Measurements from ENCODE around the gene HOPX. TPM values are rescaled to one million over a fixed set of nuclear protein-coding genes. Genes with fewer than 3 reads are reported as not detected.
A peak's percentile ranks its signal among the peaks of the same experiment; 100 is the strongest.
"Not testable (repeated sequence)": the region's sequence is repeated elsewhere in the genome, so short reads cannot be mapped to it uniquely, and the experiment has no call there.

The HOPX gene, protein sequence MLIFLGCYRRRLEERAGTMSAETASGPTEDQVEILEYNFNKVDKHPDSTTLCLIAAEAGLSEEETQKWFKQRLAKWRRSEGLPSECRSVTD
- total RNA-seq = 59.3 TPM
- long read RNA-seq, transcript HOPX-202 (3 exons, 1,611 nt) = major isoform, 15 of 23 reads
- long read RNA-seq, partial matches to known transcripts = 0 of 23 reads
- long read RNA-seq, other reads (novel, unspliced or antisense) = 3 of 23 reads

DNA sequence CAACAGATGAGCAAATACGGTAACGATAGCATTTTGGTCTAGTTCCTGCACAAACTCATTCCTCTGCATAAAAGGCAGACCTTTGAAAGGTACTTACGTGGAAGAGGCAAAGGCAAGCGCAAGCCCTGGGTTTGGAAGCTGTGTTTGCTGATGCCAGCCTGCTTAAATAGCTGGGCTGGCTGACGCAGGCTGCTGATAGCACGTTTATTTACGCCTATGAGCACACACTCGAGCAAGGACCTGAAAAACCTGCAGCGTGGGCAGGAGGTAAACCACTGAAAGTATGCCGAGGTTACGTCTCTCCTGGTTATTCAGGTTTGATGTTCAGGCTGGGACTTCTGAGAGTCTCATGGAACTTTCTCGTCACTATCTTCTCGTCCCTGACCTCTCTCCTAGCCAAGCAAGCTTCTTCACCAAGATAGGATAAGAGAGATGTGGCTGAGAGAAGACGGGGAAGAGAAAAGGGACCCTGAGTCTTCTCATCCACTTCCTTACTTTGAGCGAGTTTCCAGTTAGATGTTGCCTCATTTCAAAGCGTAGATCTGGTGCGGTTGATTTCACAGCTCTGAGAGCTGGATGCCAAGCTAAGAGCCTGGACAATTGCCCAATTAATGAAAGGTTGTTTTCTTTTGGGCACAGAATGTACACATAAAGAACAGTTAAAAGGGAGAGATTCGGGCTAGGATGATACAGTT lies at the start of gene HOPX:
HOPX (minus strand) TSS at position 139 of the 695 bp plus-strand sequence. CDS start 23,480 bp downstream, outside the sequence.
- intact Hi-C loops (cut with DNase I) = no loop called here

DNA sequence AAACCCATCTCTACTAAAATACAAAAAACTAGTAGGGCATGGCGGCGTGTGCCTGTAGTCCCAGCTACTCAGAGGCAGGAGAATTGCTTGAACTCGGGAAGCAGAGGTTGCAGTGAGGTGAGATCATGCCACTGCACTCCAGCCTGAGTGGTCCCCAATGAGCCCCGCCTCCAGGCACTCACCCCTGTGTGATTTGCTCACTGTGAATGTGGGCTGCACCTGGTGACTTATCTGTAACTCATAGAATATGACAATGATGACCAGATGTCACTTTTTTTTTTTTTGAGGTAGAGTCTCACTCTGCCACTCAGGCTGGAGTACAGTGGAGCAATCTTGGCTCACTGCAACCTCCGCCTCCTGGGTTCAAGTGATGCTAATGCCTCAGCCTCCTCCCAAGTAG lies 49.0 kb upstream of the HOPX start:
- DNase-seq (ENCODE audit: missing footprints) = no peak
- intact Hi-C loops (cut with DNase I) = no loop called here
- no peak for ATAC-seq

More for the DNA sequence above, at the start of gene HOPX:
- ATAC-seq (peak; percentile 80), DNase-seq (ENCODE audit: missing footprints) (no peak)

- ATAC-seq (peak; percentile 86), DNase-seq (ENCODE audit: missing footprints) (no peak)
- intact Hi-C loops (cut with DNase I) = loop anchor here (5.0 kb wide), 1 partner anchor 76 kb away; no protein-coding TSS in a partner anchor
Observed at GRCh38 chr4:56728512-56728911, 47.4 kb upstream of the HOPX start.

GRCh38 chr4:56727150-56727549 lies 46.1 kb upstream of the HOPX start:
- intact Hi-C loops (cut with DNase I) = loop anchor here (5.0 kb wide), 1 partner anchor 75 kb away; no protein-coding TSS in a partner anchor
- ATAC-seq (no peak), DNase-seq (ENCODE audit: missing footprints) (no peak)

DNA sequence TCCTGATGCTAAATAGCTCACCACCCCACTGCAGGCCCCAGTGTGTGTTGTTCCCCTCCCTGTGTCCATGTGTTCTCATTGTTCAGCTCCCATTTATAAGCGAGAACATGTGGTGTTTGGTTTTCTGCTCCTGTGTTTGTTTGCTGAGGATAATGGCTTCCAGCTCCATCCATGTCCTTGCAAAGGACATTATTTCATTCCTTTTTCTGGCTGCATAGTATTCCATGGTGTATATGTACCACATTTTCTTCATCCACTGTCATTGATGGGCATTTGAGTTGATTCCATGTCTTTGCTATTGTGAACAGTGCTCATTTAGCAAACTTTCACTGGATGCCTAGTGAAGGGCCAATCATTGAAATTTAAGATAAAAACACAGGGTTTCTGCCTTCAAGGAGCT lies 45.5 kb upstream of the HOPX start:
- ATAC-seq; DNase-seq (ENCODE audit: missing footprints): not testable (repeated sequence)
- intact Hi-C loops (cut with DNase I) = loop anchor here (5.0 kb wide), 1 partner anchor 74 kb away; no protein-coding TSS in a partner anchor

GRCh38 chr4:56723659-56724230 lies 42.6 kb upstream of the HOPX start:
- DNase-seq (ENCODE audit: missing footprints) (no peak), ATAC-seq (no peak)
- intact Hi-C loops (cut with DNase I) = no loop called here

GRCh38 chr4:56723201-56723605 lies 42.1 kb upstream of the HOPX start:
- intact Hi-C loops (cut with DNase I) = no loop called here
- no peak for DNase-seq (ENCODE audit: missing footprints)
- no peak for ATAC-seq

GRCh38 chr4:56708146-56708545 lies 27.1 kb upstream of the HOPX start:
- intact Hi-C loops (cut with DNase I) = no loop called here
- DNase-seq (ENCODE audit: missing footprints) (no peak), ATAC-seq (no peak)

- intact Hi-C loops (cut with DNase I) = no loop called here
- ATAC-seq (no peak), DNase-seq (ENCODE audit: missing footprints) (no peak)
Observed at GRCh38 chr4:56705966-56706365, 24.9 kb upstream of the HOPX start.

GRCh38 chr4:56705334-56705733 lies 24.2 kb upstream of the HOPX start:
- intact Hi-C loops (cut with DNase I) = no loop called here
- ATAC-seq (no peak), DNase-seq (ENCODE audit: missing footprints) (no peak)

- intact Hi-C loops (cut with DNase I) = no loop called here
- no peak for DNase-seq (ENCODE audit: missing footprints)
- no peak for ATAC-seq
Observed at GRCh38 chr4:56704089-56704871, 23.2 kb upstream of the HOPX start.

DNA sequence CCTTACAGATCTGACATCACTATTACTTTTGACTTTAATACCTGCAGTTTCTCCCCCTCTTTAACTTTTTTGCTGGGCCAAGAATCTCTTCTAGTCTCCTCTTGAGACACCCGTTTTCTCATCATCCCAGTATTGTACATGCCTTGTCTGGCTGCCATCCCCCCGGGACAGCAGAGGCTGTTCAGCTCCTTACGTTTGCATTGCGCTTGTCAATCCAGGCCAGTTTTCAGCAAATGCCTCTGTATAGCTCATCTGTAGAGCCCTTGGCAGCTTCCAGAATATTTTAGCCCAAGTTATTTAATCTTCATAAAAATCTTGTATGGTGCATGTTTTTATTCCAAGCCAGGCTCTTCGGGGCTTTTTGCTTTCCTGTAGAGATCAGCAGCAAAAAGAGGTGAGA lies 22.3 kb upstream of the HOPX start:
- intact Hi-C loops (cut with DNase I) = no loop called here
- no peak for ATAC-seq
- DNase-seq (ENCODE audit: missing footprints) = no peak

- intact Hi-C loops (cut with DNase I) = no loop called here
- DNase-seq (ENCODE audit: missing footprints) (no peak), ATAC-seq (no peak)
Observed at GRCh38 chr4:56701644-56702043, 20.5 kb upstream of the HOPX start.

DNA sequence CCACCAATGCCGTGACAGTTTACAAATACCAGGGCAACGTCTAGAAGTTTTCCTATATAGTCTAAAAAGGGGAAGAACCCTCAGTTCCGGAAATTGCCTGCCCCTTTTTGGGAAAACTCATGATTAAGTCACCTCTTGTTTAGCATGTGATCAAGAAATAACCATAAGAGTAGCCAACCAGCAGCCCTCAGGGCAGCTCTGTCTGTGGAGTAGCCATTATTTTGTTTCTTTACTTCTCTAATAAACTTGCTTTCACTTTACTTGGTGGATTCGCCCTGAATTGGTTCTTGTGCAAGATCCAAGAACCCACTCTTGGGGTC lies 20.0 kb upstream of the HOPX start:
- DNase-seq (ENCODE audit: missing footprints) (no peak), ATAC-seq (no peak)
- intact Hi-C loops (cut with DNase I) = no loop called here

GRCh38 chr4:56699537-56700105 lies 18.5 kb upstream of the HOPX start:
- no peak for ATAC-seq
- intact Hi-C loops (cut with DNase I) = no loop called here
- no peak for DNase-seq (ENCODE audit: missing footprints)

DNA sequence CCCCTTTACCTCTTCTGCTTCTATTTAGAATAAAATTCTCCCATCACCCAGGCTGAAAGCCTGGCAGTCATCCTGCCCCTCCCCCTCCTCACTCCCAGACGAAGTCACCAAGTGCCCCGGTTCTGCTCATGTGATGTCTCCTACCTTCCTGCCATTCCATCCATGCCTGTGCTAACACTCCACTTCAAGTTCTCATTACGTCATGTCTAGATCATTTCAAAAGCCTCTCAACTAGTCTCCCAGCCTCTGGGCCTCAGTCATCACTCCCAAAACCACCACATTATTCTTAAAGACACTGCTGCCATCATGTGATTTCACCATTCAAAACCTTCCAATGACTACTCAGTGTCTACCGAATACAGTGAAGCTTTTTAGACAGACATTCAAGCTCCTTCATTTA lies 17.2 kb upstream of the HOPX start:
- intact Hi-C loops (cut with DNase I) = no loop called here
- ATAC-seq (no peak), DNase-seq (ENCODE audit: missing footprints) (no peak)

GRCh38 chr4:56696056-56696455 lies 15.0 kb upstream of the HOPX start:
- DNase-seq (ENCODE audit: missing footprints) (no peak), ATAC-seq (no peak)
- intact Hi-C loops (cut with DNase I) = no loop called here

- DNase-seq (ENCODE audit: missing footprints); ATAC-seq; intact Hi-C loops (cut with DNase I): not testable (repeated sequence)
Observed at GRCh38 chr4:56693476-56693875, 12.4 kb upstream of the HOPX start.

GRCh38 chr4:56692576-56692975 lies 11.5 kb upstream of the HOPX start:
- no peak for DNase-seq (ENCODE audit: missing footprints)
- no peak for ATAC-seq

More at GRCh38 chr4:56692576-56692975, 11.5 kb upstream of the HOPX start:
- intact Hi-C loops (cut with DNase I) = no loop called here

Measured in Right ventricle myocardium inferior (tissue), 1 donor.